B cell (primary cell): ENCODE measurements around the gene REEP2.

Experiments used
- EZH2 ChIP-seq: IDR thresholded peaks from 2 replicates; pipeline ENCODE4 v1.6.1; 2012; ENCODE audit warnings: borderline replicate concordance, low read depth, mild to moderate bottlenecking, moderate library complexity, low read length; ENCODE audit not compliant: insufficient read depth, poor library complexity, severe bottlenecking
- TF ChIP-seq, protein P1 (sequence below): fragments of 200-600 bp; IDR thresholded peaks from one replicate; pipeline ENCODE4 v1.8.0; 2022; ENCODE audit warnings: antibody characterized with exemption, mild to moderate bottlenecking

DNA sequence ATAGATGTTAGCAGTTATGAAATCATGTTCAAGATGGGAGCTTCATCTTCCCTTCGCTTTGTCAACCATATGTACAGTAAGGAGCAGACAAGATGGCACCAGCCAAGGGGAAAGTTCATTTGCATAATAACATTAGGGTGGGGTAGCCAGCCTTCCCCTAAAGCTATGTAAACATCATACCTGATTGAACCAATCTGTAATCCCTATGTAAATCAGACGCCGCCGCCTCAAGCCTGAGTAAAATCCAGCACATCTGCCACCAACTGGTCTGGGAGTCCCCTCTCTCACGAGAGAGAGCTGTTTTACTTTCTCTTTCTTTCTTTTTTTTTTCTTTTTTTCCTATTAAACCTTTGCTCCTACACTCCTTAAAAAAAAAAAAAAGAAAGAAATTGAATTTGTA is 30.8 kb upstream of the REEP2 start:
- TF ChIP-seq, protein P1, sequence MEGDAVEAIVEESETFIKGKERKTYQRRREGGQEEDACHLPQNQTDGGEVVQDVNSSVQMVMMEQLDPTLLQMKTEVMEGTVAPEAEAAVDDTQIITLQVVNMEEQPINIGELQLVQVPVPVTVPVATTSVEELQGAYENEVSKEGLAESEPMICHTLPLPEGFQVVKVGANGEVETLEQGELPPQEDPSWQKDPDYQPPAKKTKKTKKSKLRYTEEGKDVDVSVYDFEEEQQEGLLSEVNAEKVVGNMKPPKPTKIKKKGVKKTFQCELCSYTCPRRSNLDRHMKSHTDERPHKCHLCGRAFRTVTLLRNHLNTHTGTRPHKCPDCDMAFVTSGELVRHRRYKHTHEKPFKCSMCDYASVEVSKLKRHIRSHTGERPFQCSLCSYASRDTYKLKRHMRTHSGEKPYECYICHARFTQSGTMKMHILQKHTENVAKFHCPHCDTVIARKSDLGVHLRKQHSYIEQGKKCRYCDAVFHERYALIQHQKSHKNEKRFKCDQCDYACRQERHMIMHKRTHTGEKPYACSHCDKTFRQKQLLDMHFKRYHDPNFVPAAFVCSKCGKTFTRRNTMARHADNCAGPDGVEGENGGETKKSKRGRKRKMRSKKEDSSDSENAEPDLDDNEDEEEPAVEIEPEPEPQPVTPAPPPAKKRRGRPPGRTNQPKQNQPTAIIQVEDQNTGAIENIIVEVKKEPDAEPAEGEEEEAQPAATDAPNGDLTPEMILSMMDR, result no peak
- TF ChIP-seq EZH2, result no peak
